ENCODE results near the gene GPR146. TPM values are rescaled to one million over a fixed set of nuclear protein-coding genes. Genes with fewer than 3 reads are reported as not detected.
"Not testable (repeated sequence)": the region's sequence is repeated elsewhere in the genome, so short reads cannot be mapped to it uniquely, and the experiment has no call there.

Gene GPR146
- 1.3 TPM for polyA plus RNA-seq (2013, experiment 1 of 2; ENCODE audit: insufficient read length)
- polyA plus RNA-seq (2013, experiment 2 of 2; ENCODE audit: insufficient read length), result 1.4 TPM

- peak; percentile 96 for DNase-seq
Measured at GRCh38 chr7:1044189-1045068, at the start of gene GPR146. GPR146 (plus strand) TSS chr7:1044546; CDS start chr7:1057516, 12,970 bp downstream.

- DNase-seq, result no peak
Measured at GRCh38 chr7:994592-995308, 49.6 kb upstream of the GPR146 start.

GRCh38 chr7:995571-995970 lies 48.8 kb upstream of the GPR146 start:
- DNase-seq, result no peak

GRCh38 chr7:996079-996872 lies 48.1 kb upstream of the GPR146 start:
- DNase-seq, result no peak

- DNase-seq, result no peak
Measured at GRCh38 chr7:997404-998395, 46.6 kb upstream of the GPR146 start.

- no peak for DNase-seq
Measured at GRCh38 chr7:999149-999879, 45.0 kb upstream of the GPR146 start.

- DNase-seq, result no peak
Measured at GRCh38 chr7:999941-1000935, 44.1 kb upstream of the GPR146 start.

DNA sequence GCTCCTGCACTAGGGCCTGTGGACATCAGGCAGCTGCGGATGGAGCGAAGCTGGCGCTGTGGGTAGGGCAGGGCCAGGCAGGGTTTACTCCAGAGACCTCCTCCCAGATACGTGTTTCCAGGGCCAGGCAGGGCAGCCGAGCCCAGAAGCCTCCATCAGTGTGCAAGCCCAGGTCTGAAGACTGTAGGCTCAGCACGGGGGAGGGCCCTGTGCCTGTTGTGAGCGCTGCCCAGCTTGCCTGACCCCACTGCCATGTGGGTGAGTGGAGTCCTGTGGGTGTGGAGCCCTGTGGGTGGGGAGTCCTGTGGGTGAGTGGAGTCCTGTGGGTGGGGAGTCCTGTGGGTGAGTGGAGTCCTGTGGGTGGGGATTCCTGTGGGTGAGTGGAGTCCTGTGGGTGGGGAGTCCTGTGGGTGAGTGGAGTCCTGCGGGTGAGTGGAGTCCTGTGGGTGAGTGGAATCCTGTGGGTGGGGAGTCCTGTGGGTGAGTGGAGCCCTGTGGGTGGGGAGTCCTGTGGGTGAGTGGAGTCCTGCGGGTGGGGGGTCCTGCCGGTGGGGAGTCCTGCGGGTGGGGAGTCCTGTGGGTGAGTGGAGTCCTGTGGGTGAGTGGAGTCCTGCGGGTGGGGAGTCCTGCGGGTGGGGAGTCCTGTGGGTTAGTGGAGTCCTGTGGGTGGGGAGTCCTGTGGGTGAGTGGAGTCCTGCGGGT lies 43.1 kb upstream of the GPR146 start:
- DNase-seq, result not testable (repeated sequence)

GRCh38 chr7:1002026-1002425 lies 42.3 kb upstream of the GPR146 start:
- DNase-seq, result not testable (repeated sequence)

DNA sequence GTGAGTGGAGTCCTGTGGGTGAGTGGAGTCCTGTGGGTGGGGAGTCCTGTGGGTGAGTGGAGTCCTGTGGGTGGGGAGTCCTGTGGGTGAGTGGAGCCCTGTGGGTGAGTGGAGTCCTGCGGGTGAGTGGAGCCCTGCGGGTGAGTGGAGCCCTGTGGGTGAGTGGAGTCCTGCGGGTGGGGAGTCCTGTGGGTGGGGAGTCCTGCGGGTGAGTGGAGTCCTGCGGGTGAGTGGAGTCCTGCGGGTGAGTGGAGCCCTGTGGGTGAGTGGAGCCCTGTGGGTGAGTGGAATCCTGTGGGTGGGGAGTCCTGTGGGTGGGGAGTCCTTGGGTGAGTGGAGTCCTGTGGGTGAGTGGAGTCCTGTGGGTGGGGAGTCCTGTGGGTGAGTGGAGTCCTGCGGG lies 41.9 kb upstream of the GPR146 start:
- DNase-seq, result not testable (repeated sequence)

- no peak for DNase-seq
Measured at GRCh38 chr7:1004018-1004852, 40.1 kb upstream of the GPR146 start.

- no peak for DNase-seq
Measured at GRCh38 chr7:1005303-1005702, 39.0 kb upstream of the GPR146 start.

DNA sequence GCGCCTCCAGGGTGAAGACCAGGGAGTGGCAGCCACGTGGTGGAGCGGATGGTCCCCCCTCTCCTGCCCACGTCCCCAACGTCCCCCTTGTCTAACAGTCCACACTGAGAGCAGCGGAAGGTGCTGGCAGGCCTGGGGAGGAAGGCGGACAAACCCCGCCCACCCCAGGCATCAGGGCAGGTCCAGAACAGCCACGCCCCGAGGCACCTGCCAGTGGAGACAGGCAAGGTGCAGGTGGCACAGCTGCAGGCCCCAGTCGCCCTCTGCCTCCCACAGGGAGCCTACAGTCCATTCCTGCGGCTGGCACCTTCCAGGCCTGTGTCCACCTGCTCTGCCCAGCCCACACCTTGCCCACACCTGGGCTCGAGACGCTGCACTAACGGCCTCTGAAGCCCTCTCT lies 36.4 kb upstream of the GPR146 start:
- DNase-seq, result no peak

DNA sequence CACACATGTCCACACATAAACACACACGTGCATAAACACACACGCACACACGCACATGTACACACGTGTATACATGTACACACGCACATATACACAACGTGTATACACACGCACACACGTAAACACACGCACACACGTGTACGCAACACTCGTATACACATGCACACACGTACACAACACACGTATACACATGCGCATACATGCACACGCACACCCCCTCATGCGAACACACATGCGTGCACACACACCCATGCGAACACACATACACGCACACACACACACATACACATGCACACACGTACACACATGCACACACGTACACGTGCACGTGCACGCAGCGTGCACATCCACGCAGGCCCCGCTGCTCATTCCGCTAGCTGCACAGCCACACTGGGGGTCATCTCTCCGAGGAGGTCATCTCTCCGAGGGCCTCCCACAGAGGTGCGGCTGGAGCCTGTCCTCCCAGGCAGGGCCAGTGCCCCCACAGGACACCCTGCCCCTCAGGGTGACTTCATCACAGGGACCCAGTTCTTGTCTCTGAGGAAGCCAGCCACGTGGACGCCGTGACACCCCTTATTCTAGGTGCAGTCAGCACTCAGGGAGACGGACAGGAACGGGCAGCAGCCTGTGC lies 35.5 kb upstream of the GPR146 start:
- DNase-seq, result no peak

- DNase-seq, result no peak
Measured at GRCh38 chr7:1009747-1010146, 34.6 kb upstream of the GPR146 start.

GRCh38 chr7:1010226-1010625 lies 34.1 kb upstream of the GPR146 start:
- no peak for DNase-seq

DNA sequence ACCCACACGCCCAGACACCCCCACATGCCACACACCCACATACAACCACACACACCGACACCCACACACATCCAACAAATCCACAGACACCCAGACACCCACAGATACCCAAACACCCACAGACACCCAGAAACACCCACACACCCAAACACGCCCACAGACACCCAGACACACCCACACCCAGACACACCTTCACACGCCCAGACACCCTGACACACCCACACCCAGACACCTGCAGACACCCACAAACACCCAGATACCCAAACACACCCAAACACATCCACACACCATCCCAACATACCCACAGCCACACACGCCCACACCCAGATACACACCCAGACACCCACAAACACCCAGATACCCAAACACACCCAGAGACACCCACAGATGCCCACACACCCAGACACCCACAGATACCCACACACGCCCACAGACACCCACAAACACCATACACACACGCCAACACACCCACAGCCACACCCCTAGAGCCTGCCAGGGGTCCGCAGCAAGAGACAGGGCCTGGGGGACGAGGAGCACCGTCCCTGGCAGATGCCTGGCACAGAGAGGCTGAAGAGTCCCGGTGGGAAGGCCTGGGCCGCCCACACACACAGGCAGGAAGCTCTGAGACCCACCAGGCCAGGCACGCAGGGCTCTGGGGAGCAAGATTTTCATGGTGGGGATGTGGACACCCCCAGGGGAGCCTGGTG lies 32.9 kb upstream of the GPR146 start:
- DNase-seq, result no peak

Measured in fibroblast of skin of abdomen (primary cell).